HepG2 (cell line): Measurements from ENCODE around the gene ITGA2. TPM values are rescaled to one million over a fixed set of nuclear protein-coding genes. Genes with fewer than 3 reads are reported as not detected.

Experiments used
- ARID2 ChIP-seq: sonication (generic); formaldehyde crosslinking; IDR thresholded peaks from 2 replicates; pipeline ENCODE4 v1.8.1; 2022; ENCODE audit warnings: mild to moderate bottlenecking, missing genetic modification reagents, borderline replicate concordance
- ARNTL ChIP-seq: sonication (generic); formaldehyde crosslinking; IDR thresholded peaks from 2 replicates; pipeline ENCODE4 v1.4.0; 2020; ENCODE audit warnings: mild to moderate bottlenecking, missing genetic modification reagents
- HMG20A ChIP-seq: IDR thresholded peaks from 2 replicates; pipeline ENCODE4 v1.6.1; 2016; ENCODE audit warnings: borderline replicate concordance
- IRX3 ChIP-seq: sonication (generic); formaldehyde crosslinking; IDR thresholded peaks from 2 replicates; pipeline ENCODE4 v1.8.1; 2023; ENCODE audit warnings: mild to moderate bottlenecking, low read depth, missing genetic modification reagents, borderline replicate concordance
- JUNB ChIP-seq: sonication (generic); formaldehyde crosslinking; IDR thresholded peaks from 2 replicates; pipeline ENCODE4 v1.8.0; 2022; ENCODE audit warnings: missing genetic modification reagents, mild to moderate bottlenecking, borderline replicate concordance
- NCOA2 ChIP-seq: sonication (generic); formaldehyde crosslinking; IDR thresholded peaks from 2 replicates; pipeline ENCODE4 v1.8.0; 2022; ENCODE audit warnings: inconsistent platforms
- RFX1 ChIP-seq: fragments of 450-650 bp; IDR thresholded peaks from 2 replicates; pipeline ENCODE4 v1.6.1; 2017
- ZFP37 ChIP-seq: sonication (generic); formaldehyde crosslinking; IDR thresholded peaks from 2 replicates; pipeline ENCODE4 v1.4.0; 2020; ENCODE audit warnings: missing genetic modification reagents, borderline replicate concordance
- ZNF563 ChIP-seq: sonication (generic); formaldehyde crosslinking; IDR thresholded peaks from 2 replicates; pipeline ENCODE4 v1.8.0; 2022; ENCODE audit warnings: mild to moderate bottlenecking, moderate library complexity, missing genetic modification reagents
- ZNF629 ChIP-seq: sonication (generic); formaldehyde crosslinking; conservative IDR thresholded peaks from 2 replicates; pipeline ENCODE4 v1.5.0; 2020; ENCODE audit warnings: missing genetic modification reagents
- ZNF746 ChIP-seq: sonication (generic); formaldehyde crosslinking; IDR thresholded peaks from 2 replicates; pipeline ENCODE4 v1.8.0; 2022; ENCODE audit warnings: mild to moderate bottlenecking, missing genetic modification reagents
- ZNF777 ChIP-seq: sonication (generic); formaldehyde crosslinking; IDR thresholded peaks from 2 replicates; pipeline ENCODE4 v1.4.0; 2020; ENCODE audit warnings: missing genetic modification reagents
- ZSCAN12 ChIP-seq: sonication (generic); formaldehyde crosslinking; IDR thresholded peaks from 2 replicates; pipeline ENCODE4 v1.9.0; 2021; ENCODE audit warnings: mild to moderate bottlenecking, missing genetic modification reagents
- polyA plus RNA-seq, 8 experiments: library from polyadenylated mRNA; depleted of rRNA in 3 of 8; stranded (reverse) in 7 of 8; unstranded in 1 of 8; fragments of >200 nt; fragmentation: Illumina TruSeq in 4 of 8; extraction: Trizol in 4 of 8; gene quantifications; 2 replicates each; pipeline versions ENCODE4 v1.2.1 to v1.2.3, GENCODE V29; 2011 to 2016; ENCODE audit warnings: low read depth in 4 of 8, missing spikeins in 1 of 8, mixed read lengths in 1 of 8; ENCODE audit not compliant: insufficient read depth in 1 of 8
- total RNA-seq, 5 experiments: library from RNA; depleted of rRNA; stranded (reverse); fragments of >200 nt; fragmentation: Illumina TruSeq; extraction: Trizol; gene quantifications; 2 replicates each; pipeline ENCODE4 v1.2.3, GENCODE V29; 2016; ENCODE audit warnings: low read depth in 1 of 5
- TF ChIP-seq, protein P1 (sequence below): sonication (generic); formaldehyde crosslinking; IDR thresholded peaks from 2 replicates; pipeline ENCODE4 v1.5.0; 2020; ENCODE audit warnings: mild to moderate bottlenecking, missing genetic modification reagents
- TF ChIP-seq, protein P2 (sequence below): sonication (generic); IDR thresholded peaks from 2 replicates; pipeline ENCODE4 v1.6.1; 2016; ENCODE audit warnings: low read depth, borderline replicate concordance
- TF ChIP-seq, protein P3 (sequence below): IDR thresholded peaks from 2 replicates; pipeline ENCODE4 v1.6.1; 2016; ENCODE audit warnings: mild to moderate bottlenecking
- TF ChIP-seq, protein P4 (sequence below): IDR thresholded peaks from 2 replicates; pipeline ENCODE4 v1.6.1; 2016; ENCODE audit warnings: control low read depth
- TF ChIP-seq, protein P5 (sequence below): sonication (generic); formaldehyde crosslinking; IDR thresholded peaks from 2 replicates; pipeline ENCODE4 v1.4.0; 2020; ENCODE audit warnings: missing genetic modification reagents, borderline replicate concordance
- TF ChIP-seq, protein P6 (sequence below): sonication (generic); formaldehyde crosslinking; IDR thresholded peaks from 2 replicates; pipeline ENCODE4 v1.4.0; 2020; ENCODE audit warnings: missing genetic modification reagents; ENCODE audit errors: not compliant biosample characterization

The ITGA2 gene
- total and polyA plus RNA-seq, 2 of the 13 experiments (the other 11 are each of a cell fraction or from before 2014, with no cell fraction given): 15.8 to 58.3 TPM

DNA sequence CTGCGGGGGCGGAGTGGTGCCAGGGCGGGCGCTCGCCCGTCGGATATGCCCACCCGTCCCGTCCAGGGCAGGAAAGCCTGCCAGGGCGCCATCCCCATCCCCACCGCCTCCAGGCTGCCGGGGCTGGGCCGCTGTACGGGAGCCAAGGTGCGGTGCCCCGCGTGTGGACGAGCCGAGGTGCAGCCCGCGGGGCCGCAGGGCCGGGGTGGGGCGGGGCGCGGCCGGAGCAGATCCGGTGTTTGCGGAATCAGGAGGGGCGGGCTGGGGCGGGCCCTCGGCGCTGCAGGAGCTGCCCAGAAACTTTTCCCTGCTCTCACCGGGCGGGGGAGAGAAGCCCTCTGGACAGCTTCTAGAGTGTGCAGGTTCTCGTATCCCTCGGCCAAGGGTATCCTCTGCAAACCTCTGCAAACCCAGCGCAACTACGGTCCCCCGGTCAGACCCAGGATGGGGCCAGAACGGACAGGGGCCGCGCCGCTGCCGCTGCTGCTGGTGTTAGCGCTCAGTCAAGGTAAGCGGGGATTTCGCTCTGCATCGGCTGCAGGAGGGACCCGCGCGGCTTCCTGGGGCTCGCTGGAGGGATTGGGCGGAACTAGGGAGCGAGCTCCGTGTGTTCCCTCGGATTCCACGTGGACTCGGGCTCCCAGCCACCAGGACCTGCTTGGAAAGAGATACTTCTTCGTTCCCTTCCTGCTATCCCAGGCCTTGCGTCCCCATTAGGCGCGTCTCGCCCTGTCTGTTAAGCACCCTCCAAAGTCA, at the start of gene ITGA2 (continued):
- TF ChIP-seq, protein P1, sequence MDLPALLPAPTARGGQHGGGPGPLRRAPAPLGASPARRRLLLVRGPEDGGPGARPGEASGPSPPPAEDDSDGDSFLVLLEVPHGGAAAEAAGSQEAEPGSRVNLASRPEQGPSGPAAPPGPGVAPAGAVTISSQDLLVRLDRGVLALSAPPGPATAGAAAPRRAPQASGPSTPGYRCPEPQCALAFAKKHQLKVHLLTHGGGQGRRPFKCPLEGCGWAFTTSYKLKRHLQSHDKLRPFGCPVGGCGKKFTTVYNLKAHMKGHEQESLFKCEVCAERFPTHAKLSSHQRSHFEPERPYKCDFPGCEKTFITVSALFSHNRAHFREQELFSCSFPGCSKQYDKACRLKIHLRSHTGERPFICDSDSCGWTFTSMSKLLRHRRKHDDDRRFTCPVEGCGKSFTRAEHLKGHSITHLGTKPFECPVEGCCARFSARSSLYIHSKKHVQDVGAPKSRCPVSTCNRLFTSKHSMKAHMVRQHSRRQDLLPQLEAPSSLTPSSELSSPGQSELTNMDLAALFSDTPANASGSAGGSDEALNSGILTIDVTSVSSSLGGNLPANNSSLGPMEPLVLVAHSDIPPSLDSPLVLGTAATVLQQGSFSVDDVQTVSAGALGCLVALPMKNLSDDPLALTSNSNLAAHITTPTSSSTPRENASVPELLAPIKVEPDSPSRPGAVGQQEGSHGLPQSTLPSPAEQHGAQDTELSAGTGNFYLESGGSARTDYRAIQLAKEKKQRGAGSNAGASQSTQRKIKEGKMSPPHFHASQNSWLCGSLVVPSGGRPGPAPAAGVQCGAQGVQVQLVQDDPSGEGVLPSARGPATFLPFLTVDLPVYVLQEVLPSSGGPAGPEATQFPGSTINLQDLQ (CRISPR knock-in tag): peak; percentile 87; the same call in 1 of the 2 replicates
- TF ChIP-seq JUNB (CRISPR knock-in tag) (no peak), RFX1 (no peak), ARNTL (CRISPR knock-in tag) (0 out of 2 replicates have a peak, but pooled peaks have one; percentile 2), HMG20A (CRISPR knock-in tag) (no peak), ZNF629 (no peak), ZNF777 (peak; percentile 96), ARID2 (CRISPR knock-in tag) (0 out of 2 replicates have a peak, but pooled peaks have one; percentile 86), IRX3 (peak; percentile 63; the same call in 1 of the 2 replicates), ZNF746 (CRISPR knock-in tag) (no peak; the same call in 1 of the 2 replicates), ZNF563 (peak; percentile 80; the same call in 1 of the 2 replicates), ZSCAN12 (CRISPR knock-in tag) (no peak), ZFP37 (CRISPR knock-in tag) (no peak), NCOA2 (CRISPR knock-in tag) (no peak)
- TF ChIP-seq, protein P2, sequence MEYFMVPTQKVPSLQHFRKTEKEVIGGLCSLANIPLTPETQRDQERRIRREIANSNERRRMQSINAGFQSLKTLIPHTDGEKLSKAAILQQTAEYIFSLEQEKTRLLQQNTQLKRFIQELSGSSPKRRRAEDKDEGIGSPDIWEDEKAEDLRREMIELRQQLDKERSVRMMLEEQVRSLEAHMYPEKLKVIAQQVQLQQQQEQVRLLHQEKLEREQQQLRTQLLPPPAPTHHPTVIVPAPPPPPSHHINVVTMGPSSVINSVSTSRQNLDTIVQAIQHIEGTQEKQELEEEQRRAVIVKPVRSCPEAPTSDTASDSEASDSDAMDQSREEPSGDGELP: peak; percentile 47; the same call in 1 of the 2 replicates
- TF ChIP-seq, protein P3, sequence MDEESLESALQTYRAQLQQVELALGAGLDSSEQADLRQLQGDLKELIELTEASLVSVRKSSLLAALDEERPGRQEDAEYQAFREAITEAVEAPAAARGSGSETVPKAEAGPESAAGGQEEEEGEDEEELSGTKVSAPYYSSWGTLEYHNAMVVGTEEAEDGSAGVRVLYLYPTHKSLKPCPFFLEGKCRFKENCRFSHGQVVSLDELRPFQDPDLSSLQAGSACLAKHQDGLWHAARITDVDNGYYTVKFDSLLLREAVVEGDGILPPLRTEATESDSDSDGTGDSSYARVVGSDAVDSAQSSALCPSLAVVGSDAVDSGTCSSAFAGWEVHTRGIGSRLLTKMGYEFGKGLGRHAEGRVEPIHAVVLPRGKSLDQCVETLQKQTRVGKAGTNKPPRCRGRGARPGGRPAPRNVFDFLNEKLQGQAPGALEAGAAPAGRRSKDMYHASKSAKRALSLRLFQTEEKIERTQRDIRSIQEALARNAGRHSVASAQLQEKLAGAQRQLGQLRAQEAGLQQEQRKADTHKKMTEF (CRISPR knock-in tag): peak; percentile 74
- TF ChIP-seq, protein P4, sequence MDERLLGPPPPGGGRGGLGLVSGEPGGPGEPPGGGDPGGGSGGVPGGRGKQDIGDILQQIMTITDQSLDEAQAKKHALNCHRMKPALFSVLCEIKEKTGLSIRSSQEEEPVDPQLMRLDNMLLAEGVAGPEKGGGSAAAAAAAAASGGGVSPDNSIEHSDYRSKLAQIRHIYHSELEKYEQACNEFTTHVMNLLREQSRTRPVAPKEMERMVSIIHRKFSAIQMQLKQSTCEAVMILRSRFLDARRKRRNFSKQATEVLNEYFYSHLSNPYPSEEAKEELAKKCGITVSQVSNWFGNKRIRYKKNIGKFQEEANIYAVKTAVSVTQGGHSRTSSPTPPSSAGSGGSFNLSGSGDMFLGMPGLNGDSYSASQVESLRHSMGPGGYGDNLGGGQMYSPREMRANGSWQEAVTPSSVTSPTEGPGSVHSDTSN (CRISPR knock-in tag): no peak
- TF ChIP-seq, protein P5, sequence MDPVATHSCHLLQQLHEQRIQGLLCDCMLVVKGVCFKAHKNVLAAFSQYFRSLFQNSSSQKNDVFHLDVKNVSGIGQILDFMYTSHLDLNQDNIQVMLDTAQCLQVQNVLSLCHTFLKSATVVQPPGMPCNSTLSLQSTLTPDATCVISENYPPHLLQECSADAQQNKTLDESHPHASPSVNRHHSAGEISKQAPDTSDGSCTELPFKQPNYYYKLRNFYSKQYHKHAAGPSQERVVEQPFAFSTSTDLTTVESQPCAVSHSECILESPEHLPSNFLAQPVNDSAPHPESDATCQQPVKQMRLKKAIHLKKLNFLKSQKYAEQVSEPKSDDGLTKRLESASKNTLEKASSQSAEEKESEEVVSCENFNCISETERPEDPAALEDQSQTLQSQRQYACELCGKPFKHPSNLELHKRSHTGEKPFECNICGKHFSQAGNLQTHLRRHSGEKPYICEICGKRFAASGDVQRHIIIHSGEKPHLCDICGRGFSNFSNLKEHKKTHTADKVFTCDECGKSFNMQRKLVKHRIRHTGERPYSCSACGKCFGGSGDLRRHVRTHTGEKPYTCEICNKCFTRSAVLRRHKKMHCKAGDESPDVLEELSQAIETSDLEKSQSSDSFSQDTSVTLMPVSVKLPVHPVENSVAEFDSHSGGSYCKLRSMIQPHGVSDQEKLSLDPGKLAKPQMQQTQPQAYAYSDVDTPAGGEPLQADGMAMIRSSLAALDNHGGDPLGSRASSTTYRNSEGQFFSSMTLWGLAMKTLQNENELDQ: no peak
- TF ChIP-seq, protein P6, sequence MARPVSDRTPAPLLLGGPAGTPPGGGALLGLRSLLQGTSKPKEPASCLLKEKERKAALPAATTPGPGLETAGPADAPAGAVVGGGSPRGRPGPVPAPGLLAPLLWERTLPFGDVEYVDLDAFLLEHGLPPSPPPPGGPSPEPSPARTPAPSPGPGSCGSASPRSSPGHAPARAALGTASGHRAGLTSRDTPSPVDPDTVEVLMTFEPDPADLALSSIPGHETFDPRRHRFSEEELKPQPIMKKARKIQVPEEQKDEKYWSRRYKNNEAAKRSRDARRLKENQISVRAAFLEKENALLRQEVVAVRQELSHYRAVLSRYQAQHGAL: peak; percentile 16
